Stimulated activated CD8-positive, alpha-beta memory T cell treated with anti-CD3 and anti-CD28 coated beads, Interleukin-15, amount 100 ng/mL, for 24 hours (primary cell): ENCODE measurements around the gene TTN.
"Not testable (repeated sequence)": the region's sequence is repeated elsewhere in the genome, so short reads cannot be mapped to it uniquely, and the experiment has no call there.

Experiments used
- DNase-seq: peaks from one replicate; pipeline ENCODE4 v3.0.0-alpha.2; 2020; ENCODE audit warnings: low read depth

TTN gene

GRCh38 chr2:178529194-178529593 is 278.0 kb downstream of the TTN start:
- no peak for DNase-seq

DNA sequence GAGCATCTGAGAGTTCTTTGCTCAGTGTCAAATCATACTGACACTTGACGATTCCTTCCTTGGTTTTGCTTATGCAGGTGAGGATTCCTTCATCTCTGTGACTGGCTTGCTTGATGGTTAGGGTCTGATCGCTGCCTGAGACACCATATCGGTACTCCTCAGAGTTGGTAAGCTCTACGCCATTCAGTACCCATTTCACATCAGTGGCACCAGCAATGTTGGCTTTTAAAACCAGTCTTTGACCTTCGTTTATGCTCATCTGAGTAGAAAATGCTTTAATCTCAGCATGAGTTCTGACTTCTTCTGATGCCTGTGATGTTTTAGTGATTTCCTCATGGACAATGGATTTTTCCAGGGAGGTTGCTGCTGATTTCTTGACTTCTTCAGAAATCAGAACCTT is 278.6 kb downstream of the TTN start:
- DNase-seq = no peak

DNA sequence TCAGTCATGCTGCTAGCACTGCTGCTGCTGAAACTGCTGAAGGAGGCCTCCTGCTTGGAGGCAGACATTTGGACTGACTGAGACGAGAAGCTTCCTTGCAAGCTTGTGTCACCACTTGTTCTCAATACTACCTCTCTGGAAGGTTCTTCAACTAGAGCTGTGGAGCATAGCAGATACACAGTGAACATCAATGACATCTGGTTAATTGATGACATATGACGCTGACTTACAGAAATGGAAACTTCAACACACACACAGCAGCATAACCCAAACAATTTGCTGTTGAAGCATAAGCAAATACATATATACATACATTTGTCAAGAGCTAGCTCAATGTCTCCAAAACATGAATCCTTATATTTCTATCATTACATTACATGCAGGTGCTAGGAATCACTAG is 279.6 kb downstream of the TTN start:
- no peak for DNase-seq

- DNase-seq = no peak
These were observed 281.0 kb downstream of the TTN start for GRCh38 chr2:178526256-178526655.

DNA sequence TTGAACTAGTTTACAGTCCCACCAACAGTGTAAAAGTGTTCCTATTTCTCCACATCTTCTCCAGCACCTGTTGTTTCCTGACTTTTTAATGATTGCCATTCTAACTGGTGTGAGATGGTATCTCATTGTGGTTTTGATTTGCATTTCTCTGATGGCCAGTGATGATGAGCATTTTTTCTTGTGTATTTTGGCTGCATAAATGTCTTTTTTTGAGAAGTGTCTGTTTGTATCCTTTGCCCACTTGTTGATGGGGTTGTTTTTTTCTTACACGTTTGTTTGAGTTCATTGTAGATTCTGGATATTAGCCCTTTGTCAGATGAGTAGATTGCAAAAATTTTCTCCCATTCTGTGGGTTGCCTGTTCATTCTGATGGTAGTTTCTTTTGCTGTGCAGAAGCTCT is 281.8 kb downstream of the TTN start:
- DNase-seq = not testable (repeated sequence)

DNA sequence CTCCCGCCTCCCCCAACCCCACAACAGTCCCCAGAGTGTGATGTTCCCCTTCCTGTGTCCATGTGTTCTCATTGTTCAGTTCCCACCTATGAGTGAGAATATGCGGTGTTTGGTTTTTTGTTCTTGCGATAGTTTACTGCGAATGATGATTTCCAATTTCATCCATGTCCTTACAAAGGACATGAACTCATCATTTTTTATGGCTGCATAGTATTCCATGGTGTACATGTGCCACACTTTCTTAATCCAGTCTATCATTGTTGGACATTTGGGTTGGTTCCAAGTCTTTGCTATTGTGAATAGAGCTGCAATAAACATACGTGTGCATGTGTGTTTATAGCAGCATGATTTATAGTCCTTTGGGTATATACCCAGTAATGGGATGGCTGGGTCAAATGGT is 282.2 kb downstream of the TTN start:
- DNase-seq = not testable (repeated sequence)

GRCh38 chr2:178523596-178524134 is 283.6 kb downstream of the TTN start:
- DNase-seq = no peak

DNA sequence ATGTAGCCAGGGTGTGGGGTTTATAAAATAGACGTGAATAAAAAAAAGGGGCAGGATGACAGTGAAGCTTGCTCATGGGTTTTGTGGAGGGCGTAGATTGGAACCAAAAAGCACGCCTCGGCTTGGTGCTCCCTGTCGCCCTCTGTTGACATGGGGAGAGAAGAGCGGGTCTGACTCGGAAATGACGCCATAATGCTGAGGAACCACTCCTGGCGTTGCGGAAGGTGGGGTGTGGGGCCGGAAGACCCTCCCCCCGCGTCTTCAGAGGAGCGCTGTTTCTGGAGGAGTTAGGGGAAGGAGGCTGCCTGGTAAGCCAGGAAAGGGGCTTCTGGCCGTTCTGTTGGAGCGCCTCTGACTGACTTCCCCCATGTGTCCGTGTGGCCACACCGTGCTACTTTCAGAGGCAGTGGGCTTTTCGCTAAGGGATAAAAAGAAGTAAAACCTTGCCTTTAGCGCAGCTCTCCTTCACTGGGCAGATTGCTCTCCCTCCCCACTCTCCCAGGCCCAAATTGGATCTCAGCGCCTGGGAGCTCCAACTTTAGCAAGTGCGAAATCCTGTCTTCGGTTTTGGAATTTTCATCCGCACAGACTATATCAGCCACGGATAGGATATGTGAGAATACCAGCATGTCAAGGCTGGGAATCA is 284.1 kb downstream of the TTN start:
- peak; percentile 37 for DNase-seq

- DNase-seq = no peak
These were observed 285.7 kb downstream of the TTN start for GRCh38 chr2:178521304-178522150.

DNA sequence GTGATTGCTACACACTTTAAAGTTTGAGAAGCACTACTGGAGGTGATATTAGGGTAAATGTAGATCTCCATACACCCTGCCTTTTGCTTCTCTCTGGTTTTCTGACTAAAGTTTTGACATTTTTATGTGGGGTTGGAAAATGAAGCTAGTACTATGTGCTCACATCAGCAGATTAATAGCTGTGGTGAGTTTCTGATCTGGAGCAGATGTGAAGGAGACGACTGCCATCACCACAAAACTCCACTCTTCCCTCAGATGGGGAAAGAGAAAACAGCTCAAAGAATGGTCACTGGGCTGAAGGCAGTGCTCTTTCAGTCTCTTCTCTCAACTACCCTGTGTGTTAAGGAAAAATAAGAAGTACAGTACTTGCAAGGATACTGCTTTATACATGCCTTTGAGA is 289.7 kb downstream of the TTN start:
- DNase-seq = no peak

DNA sequence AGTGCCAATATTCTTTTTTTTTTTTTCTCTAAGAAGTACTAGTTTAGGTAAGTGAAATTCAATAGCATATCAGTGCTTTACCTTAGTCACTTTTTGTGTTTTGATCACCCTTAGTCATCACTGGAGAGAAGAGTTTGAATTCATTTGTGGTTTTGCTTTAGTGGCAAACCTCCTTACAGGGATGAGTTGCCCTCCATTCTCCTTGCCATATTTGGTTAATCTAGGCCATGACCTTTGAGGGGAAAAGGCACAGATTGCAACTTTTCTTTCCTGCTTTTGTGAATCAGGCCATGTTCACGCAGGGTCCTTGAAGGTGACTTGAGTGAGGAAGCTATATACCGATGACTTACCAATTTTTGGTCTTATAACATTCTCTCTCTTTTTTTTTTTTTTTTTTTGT is 292.6 kb downstream of the TTN start:
- DNase-seq = no peak

GRCh38 chr2:178513876-178514275 is 293.3 kb downstream of the TTN start:
- DNase-seq = no peak

DNA sequence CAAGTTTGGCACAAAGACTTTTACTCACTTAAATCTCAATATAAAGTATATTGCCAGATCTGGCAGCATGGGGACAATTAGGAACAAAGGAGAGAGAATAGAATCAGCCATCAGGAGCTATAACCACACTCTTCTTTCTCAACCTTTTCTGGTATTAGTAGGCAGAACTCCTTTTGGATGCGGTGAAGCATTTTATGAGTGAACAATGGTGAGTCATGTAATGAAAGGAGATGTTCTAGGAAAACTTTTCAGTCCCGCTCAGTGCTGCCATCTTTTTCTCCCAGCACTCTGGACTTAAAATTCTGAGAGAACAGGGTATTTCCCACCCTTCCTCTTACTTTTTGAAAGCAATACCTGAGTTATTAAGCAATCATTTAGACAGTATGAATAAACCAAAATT is 294.7 kb downstream of the TTN start:
- no peak for DNase-seq

DNA sequence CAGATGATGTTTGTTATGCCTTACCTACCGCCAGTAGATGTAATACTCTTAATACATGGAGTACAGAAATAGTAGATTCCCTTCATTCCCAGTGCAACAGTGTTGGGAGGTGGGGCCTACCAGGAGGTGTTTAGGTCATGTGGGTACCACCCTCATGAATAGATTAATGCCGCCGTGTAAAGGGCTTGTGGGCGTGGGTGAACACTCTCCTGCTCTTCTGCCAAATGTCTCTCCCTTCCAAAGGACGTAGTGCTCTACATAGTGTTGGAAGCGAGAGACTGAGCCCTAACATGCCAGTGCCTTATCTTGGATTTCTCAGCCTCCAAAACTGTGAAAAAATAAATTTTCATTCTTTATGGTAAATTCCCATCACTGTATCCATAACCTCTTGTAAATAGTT is 296.8 kb downstream of the TTN start:
- DNase-seq = no peak

- DNase-seq = no peak
These were observed 298.6 kb downstream of the TTN start for GRCh38 chr2:178508646-178509045.

DNA sequence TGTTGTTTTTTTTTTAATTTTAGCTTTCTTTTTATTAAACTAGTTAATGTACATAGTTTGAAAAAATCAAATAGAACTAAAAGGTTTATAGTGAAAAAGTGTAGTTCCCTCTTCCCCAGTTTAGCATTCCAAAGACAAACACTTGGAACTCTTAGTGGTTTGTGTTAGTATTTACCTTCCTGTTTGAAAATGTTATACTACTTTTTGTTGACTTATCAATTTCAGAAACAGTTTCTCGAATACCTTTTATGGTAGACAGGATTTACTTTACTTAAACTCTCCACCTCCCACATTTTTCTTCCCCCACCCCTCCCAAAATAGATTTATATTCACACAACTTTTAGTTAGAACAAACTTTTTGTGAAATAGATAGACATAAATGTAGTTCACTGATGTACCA is 300.3 kb downstream of the TTN start:
- no peak for DNase-seq

- no peak for DNase-seq
These were observed 300.7 kb downstream of the TTN start for GRCh38 chr2:178506524-178506923.

DNA sequence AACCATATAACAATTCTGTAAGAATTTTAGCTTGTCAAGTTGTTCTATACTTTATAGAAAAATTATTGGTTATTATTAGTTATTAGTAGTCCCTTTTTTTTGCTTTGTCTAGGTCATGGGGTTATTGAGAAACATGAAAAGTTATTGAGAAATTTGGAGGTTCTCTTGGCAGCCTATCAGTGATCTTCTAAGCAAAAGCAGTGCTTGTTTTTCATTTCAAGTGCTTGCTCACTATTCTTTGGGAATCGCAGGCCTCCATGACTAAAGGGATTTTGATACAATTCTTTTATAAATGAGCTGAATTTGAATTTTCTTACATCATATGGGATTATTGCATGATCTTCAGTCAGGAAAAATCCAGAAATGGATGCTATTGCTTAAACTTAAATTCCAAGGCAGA is 301.1 kb downstream of the TTN start:
- DNase-seq = no peak

- DNase-seq = no peak
These were observed 304.5 kb downstream of the TTN start for GRCh38 chr2:178502751-178503150.

DNA sequence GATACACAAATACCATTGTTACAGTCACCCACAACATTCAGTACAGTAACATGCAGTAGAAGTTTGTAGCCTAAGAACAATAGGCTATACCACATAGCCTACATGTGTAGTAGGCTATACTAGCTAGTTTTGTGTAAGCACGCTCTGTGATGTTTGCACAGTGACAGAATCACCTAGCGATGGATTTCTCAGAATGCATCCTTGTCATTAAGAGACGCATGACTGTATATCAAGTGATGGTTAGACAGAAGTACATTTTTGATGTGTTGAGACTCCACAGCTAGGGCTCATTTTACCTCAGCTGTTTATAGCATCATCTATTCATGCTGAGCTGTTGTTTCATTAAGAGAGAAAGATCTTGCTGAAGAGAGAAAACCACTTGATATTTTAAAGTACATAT is 307.6 kb downstream of the TTN start:
- no peak for DNase-seq

DNA sequence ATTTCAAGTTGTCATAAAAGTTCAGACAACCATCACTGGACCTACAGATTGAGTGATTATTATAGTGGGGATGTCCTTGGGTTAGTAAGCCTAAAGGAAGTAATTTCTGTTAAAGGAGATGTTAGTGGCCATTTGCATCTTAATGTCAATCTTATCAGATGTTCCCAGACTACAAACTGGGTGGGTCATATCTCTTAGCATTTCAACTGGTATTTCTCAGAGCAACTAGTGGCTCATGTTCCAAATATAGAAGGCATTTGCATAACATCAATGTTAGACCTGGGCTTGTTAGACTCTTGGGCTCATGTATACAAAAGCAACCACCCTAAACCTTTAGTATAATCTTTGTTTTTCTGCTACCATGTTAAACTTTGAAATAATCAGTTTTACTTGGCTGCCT is 309.1 kb downstream of the TTN start:
- no peak for DNase-seq

DNA sequence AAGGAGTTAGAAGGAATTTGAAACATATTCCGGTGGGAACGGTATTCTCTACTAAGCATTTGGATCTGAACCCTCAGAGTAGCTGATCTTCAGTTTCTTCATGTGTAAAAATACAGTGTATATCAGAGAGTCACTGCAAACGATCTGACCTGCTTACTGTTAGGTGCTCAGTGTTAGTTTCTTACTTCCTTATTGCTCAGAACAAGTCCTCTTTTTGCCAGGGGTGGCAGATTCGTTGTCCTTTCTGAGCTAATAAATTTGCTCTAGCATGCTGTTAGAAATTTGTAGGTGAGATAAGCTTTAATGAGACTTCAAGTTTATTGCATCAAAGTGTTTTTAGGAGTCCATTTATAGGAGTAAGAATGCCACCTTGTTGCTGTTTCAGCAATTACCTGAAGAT is 311.2 kb downstream of the TTN start:
- DNase-seq = no peak

DNA sequence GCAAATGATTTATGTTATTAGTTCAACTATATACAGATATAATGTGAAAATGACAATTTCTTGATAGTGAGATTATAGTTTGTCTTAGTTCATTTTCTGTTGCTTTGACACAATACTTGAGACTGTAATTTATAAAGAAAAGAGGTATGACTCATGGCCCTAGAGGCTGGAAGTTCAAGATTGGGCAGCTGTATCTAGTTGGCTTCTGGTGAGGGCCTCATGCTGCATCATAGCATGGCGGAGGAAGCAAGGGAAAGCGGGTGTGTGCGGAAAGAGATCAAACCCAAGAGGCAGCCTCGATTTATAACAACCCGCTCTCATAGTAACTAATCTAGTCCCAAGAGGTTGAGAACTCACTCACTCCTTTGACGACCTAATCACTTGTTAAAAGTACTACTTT is 315.6 kb downstream of the TTN start:
- no peak for DNase-seq

DNA sequence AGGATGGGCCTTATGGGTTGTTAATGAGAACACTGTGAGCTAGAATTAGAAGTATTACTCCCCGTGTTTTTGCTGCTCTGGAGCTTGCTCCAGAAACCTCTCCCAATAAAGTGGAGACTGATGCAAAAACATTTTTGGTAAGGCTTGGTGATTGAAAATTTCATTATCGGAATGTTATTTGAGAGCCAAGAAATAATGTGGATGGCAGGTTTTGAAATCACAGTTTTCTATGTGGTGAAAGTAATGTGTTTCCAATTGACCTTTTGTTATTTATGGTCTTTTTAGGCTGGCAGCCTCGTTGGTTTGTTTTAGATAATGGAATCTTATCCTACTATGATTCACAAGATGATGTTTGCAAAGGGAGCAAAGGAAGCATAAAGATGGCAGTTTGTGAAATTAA is 321.9 kb downstream of the TTN start:
- no peak for DNase-seq
